T1000 (cell line): ENCODE results near the gene SLC6A6.

ENCODE experiments used
- DNase-seq: peaks from one replicate; lab custom pipeline; 2025; ENCODE audit warnings: mixed read lengths; lab: John Stamatoyannopoulos, UW

The SLC6A6 gene

DNA sequence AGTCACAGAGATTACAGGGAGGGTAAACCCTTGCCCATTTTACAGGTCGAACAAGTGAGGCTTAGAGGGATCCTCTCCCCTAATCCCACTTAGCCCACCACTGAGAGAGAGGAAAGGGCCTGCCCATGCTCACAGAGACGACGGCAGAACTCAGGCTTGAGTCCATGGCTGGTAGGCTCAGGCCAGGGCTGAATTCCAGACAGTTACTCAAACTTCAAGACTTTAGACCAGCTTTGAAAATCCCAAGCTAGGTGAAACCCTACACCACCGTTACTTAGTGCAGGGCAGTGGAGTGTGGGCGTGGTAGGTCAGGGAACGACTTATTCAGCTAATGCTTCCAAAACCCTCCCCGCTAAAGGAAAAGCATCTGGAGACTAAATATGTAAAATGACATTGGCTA lies 121.4 kb downstream of the SLC6A6 start:
- no peak for DNase-seq

DNA sequence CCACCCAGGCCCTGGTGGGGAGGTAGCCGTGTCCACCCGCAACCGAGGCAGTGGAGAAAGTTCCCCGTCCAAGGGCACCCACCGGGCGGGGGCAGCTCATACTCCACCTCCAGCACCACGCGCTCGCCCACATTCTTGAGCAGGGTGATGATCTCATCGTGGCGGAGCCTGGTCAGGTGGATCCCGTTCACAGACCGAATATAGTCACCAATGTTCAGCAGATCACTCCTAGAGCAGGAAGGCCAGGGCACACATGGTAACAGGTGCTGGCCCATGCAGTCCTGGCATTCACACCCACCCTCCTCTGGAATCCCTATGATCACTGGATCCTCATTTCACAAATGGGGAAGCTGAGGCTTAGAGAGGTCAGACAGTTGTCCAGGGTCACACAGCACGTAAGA lies 121.9 kb downstream of the SLC6A6 start:
- DNase-seq = no peak

DNA sequence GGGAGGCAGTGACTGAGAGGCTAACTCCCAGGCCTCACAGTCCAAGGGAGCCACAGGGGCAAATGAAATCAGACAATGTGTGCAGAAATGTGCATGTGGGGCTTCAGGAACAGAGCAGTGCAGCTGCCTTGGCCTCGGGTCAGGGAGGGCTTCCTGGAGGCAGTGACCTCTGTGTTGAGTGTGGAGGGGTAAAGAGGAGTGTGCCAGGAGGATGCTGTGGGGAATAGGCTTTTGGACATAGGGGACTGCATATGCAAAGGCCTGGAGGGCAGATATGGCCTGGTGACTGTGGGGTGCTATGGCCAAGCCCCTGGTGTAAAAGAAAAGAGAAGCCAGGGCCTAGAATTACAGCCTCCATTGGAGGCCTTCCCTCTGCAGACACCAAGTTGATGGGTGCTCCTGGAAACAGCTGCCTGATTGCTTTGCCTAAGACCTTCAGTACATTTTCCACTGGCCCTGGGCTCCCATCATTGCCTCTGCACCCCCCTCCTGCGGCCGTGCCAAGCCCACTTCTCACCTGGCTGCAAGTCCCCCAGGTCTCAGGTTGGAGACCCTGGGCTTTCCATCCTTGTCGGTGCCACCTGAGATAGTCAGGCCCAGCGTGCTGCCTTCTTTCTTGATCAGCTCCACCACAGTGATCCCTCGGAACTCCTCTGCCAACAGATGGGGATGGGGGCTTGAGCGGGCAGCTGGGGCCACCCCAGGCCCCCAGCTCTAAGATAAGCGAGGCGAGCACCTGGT lies 122.7 kb downstream of the SLC6A6 start:
- no peak for DNase-seq

DNA sequence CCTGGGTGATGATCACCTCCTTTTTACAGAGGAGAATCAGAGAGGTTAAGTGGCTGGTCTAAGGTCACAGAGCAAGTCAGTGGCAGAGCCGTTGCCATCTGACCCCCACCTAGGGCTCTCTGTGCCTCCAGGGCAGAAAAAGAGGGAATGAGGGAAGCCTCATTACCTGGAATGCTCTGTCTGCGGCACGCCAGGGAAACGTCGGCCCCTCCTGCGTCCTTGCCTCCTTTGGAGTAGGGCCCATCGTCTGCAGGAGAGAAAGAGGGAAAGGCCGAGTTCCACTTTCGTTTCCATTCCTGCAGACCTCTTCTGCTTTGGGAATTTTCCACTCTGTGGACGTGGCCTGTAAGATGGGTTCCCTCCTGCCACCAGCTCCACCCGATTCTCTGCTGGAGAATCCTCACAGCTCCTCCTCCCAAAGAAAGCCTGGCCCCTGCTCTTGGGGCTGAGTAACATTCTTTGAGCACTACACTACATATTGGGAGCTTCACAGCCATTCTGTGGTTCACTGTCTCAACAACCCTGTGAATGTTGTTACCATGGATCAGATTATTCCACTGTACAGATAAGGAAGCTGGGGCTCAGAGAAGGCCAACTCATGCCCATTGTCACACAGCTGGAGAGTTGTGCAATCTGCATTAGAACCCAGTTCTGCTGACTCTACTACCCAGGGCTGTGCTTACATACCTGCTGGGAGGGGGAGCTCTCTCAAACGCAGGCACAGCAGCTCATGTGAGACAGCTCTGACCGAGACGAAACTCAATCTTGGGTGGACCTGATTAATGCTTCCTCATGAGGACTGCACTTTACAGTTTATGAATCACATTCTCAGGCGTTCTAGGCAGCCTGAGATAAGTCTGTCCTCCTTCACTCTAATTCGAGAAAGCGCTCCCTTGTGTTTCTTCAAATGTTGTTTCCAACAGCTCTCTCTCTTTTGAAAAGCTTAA lies 123.6 kb downstream of the SLC6A6 start:
- no peak for DNase-seq

DNA sequence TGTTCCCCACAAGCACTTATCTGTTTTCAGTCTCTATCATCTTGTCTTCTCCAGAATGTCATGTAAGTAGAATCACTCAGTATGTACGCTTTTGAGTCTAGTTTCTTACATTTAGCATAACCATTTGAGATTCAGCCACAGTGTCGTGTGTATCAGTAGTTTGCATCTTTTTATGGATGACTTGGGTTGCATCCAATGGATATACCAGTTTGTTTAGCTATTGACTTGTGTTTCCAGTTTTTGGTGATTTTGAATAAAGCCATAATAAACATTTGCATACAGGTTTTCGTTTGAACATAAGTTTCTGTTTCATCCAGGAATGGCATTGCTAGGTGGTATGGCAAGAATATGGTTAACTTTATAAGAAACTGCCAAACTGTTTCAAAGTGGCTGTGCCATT lies 125.7 kb downstream of the SLC6A6 start:
- DNase-seq = no peak

DNA sequence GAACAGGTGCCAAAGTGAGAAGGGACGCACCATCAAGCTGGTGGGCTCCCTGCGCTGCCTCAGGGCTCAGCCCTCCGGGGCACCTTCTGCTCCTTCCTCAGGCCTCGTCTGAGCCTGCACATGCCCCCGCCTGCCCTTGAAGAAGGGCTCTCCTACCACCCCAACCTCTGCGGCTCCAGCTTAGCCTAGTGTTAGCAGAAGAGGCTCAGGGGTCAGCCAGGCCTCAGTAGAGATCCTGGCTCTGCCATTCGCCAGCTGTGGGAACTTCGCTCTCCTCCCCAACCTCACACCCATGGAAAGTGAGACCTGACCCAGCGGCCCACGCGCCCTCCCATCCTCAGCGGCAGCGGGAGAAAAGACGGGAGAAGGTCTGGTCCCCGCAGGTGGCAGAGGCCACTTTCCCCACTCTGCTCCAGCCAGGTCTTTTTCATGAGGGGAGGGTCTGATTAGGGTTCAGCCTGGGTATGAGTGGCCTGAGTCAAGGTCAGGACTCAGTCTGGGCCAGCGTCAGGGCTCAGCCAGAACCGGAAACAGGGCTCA lies 129.5 kb downstream of the SLC6A6 start:
- DNase-seq = no peak

DNA sequence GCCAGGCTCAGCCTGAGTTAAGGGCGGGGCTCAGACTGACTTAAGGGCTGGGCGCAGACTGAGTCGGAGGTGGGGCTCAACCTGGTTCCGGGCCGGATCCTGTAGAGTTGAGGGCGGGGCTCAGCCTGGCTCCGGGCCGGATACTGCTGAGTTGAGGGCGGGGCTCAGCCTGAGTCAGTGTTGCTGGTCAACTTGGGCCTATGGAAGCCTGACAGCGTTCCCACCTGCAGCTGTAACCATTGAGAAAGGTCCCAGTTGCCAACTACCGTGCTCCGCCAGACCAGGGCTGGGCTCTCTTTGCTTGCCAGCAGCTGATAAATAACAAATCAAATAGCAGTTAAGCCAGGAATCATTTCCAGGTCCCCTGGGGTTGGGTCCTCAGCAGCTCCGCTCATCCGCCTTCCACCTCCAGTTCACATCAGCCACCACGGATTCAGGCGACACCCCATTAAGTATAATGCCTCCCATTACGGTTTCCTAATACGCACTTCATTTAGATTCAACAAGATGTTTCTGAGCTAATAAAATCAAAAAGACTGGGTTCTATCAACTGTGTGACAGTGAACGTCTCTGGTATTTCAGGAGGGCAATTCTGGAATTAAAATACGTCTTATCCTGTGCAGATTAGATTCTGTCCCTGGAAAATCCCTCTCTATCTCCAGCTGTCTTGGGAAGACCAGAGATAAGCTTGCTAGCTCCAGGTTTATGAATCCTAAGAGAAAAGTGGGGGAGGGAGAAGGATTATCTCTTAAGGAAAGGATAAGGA lies 130.5 kb downstream of the SLC6A6 start:
- DNase-seq = no peak

DNA sequence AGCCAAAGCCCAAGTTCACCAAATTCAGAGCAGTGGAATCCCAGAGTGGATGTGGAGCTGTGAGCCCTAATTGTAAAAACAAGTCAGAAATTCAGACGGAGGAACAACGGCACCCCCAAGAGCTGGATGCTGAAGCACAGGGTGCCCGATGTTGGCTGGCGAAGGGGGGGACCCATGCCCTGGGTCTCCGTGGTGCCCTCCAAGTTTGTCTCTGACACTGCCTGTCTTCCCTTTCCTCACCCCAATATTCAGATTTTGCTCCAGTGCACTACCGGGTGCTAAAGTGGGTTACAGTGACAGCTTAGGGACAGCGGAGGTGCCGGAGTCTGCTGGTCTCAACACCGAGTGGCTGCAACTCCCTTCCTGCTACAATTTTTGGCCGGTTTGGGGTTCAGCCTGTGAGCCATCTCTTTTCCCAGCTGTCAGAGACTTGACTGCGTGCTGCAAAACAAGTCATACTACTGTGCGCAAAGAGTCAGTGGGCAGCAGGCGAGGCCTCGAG lies 131.1 kb downstream of the SLC6A6 start:
- DNase-seq = no peak

DNA sequence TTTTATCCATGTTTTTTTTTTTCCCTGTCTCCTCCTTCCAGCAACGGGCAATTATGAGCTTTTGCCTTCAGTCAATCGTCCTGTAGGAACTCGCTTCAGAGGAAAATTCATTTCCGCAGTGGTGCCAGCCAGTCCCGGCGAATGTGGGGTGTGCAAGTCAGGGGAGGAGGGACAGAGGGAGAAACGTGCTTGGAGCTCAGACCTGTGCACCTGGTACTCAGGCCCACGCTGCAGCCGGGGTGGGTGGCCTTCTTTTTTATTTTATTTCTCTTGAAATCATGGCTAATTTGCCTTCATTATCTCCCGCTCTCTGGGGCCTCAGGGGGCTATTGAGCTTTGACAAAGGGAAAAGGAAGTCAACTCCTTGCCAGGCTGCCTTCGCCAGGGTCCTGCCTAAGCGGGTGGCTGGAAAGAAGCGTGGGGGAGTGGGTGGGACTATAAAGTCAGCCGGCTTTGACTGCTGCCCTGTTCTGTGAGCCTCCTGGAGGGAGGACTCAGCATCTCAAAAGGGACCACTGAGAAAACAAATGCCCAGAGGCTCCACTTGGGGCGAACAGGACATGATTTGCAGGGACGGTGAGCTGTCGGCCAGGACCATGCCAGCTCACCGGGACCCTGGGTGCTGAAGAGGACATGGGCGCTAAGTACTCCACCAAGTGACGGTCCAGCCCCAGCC lies 132.2 kb downstream of the SLC6A6 start:
- no peak for DNase-seq

DNA sequence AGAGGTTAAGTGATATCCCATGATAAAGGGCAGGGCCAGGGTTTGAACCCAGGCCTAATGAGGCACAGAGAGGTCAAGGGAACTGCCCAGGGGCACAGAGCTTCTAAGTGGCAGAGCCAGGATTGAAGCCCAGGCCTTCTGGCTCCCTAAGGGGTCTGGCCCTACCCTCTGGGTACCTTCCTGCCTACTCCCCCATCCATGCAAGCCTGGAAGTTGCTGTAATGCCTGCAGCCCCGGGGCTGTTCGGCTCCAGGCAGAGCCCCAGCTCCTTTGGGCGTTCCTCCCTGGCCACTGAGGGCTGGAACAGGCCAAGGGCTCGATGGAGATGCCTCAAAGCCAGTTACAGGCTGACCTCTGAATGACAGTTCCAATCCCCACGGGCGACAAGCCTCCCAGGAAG lies 133.2 kb downstream of the SLC6A6 start:
- no peak for DNase-seq

DNA sequence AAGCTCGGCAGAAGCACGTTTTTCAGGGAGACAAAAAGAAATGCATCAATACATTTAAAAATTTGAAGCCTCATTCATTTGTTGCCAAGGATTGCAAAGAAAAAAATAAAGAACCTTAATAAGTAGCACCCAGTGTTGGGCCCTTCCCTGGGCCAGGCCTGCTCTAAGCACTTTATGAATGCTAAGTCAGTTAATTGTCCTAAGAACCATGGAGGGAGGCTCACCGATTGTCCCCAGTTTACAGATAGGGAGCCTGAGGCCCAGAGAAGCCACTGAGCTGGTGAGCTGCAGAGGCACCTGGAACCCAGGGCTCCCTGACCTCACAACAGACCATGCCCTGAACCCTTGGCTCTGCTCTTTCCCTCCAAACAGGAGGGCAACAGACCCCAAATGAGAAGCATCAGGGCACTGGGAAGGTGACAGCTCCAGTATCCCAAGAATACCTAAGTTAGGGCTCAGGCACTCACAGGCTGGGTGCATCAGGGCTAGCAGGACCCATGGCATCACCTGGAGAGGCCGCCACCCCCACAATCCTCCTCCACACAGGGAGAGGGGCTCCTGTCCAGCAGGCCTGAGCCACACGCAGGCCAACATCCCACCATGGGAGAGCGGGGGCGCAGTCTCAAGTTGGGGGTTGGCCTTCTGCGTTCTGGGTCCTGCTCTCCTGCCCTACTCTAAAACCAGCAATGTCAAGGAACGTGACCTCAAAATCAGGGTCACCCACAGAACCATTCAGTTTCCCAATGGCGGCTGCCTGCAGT lies 133.8 kb downstream of the SLC6A6 start:
- DNase-seq = no peak

DNA sequence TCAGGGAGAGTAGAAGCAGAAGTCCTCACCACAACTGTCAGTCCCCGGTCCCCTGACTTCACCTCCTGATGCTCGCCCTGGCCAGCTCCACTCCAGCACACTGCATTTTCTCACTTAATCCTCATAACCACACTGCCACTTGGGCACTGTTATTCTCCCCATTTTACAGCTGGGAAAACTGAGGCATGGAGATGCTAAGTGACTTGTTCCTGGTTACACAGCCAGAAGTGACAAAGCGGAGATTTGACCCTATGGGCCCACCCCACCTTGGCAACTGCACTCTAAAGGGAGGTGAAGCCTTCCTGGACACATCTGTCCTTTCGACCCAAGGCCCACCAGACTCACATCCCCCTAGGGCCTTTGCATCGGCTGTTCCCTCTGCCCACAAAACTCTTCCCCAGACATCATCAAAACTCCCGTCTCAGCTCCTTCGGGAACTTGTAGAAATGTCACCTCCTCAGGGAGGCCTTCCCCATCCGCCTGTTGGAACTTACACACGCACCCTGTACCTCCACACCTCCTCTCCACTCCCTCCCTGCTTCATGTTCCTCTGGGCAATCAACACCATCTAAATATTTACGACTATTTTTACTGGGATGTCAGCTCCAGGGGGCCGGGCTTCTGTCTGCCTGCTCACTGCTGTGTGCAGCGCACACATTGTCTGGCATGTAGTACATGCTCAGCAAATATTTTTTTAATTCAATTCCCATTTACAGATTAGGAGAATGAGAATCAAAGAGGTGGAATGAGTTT lies 134.6 kb downstream of the SLC6A6 start:
- no peak for DNase-seq

DNA sequence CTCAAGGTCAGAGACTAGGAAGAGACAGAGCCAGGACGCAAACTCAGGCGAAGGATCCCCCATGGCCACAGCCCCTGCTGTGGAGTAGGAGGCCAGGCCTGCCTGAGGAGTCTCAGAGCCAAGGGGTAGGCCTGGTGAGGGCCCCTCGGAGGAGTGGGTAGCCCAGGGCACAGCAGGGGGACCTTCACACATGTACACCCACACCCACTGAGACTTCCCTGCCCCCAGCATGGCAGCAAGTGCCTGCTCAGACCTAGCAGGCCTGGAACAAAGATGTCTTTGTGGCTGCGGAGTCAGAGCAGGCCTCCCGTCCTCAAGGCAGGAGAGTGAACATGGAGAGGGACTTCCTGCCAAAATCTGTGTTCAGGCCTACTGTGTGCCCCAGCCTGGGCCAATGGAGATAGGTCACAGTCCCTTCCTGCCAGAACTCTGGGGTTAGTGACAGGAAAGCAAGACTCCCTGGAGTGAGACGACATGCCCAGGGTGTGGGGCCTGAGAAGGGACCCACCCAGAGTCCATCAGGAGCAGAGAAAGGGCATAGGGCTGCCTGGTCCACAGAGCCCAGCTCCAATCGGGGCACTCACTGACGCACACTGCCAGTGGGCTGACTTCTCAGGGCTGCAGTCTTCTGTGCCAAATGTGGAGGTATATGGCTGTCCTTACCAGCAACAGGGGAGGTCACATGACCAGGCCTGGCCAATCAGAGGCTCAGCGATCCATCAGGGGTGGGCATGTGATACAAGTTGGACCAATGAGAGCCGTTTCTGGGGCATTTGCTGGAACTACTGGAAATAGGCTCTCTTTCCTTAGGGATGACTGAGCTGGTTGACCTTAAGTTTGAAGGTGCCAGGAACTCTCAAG lies 135.4 kb downstream of the SLC6A6 start:
- DNase-seq = no peak

DNA sequence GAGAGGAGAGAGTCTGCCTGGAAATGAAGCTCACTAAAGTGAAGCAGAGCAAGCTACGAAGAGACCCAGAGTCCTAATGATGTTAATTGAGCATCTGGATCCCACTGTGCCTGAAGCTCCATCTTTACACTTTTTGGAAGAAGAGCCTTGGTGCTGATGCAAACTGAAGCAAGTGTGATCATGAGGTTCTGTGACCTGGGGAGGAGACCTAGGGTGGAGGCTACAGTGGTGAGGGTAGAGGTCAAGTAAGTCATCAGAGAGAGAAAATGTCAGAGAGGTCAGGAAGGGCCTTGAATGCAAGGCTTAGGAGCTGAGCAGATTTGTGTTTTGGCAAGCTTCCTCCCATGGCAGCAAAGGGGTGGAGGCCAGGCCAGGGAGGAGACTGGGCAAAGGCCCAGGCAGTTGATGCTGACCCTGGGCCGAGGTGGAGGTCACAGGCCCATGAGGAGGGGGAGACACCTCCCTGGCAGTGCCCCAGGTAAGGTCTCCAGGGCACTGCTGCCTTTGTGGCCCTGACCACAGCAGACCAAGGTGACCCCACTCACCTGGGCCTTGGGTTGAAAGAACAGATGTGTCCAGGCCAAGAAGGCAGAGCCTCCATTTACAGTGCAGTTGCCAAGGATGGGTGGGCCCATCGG lies 136.2 kb downstream of the SLC6A6 start:
- no peak for DNase-seq
